HepG2 (cell line): ENCODE results near the gene TGFA. TPM values are rescaled to one million over a fixed set of nuclear protein-coding genes. Genes with fewer than 3 reads are reported as not detected.

Experiments
- ASH2L ChIP-seq: fragments of 300-600, 200-600 bp; sonication (generic); IDR thresholded peaks from 2 replicates; pipeline ENCODE4 v1.7.0; 2017; ENCODE audit warnings: low read depth, mild to moderate bottlenecking, moderate library complexity, mixed read lengths, low read length; ENCODE audit not compliant: insufficient read length
- DMAP1 ChIP-seq: IDR thresholded peaks from 2 replicates; pipeline ENCODE4 v1.6.1; 2016
- DRAP1 ChIP-seq: IDR thresholded peaks from 2 replicates; pipeline ENCODE4 v1.6.1; 2016; ENCODE audit warnings: missing genetic modification reagents, missing compliant biosample characterization
- FOXA3 ChIP-seq: IDR thresholded peaks from 2 replicates; pipeline ENCODE4 v1.6.1; 2016; ENCODE audit warnings: missing genetic modification reagents, missing compliant biosample characterization
- FOXK1 ChIP-seq: sonication (generic); formaldehyde crosslinking; IDR thresholded peaks from 2 replicates; pipeline ENCODE4 v1.4.0; 2020; ENCODE audit warnings: low read depth, missing genetic modification reagents, borderline replicate concordance
- FOXP4 ChIP-seq: sonication (generic); formaldehyde crosslinking; IDR thresholded peaks from 2 replicates; pipeline ENCODE4 v1.4.0; 2020; ENCODE audit warnings: missing genetic modification reagents
- GFI1 ChIP-seq: sonication (generic); formaldehyde crosslinking; IDR thresholded peaks from 2 replicates; pipeline ENCODE4 v1.5.0; 2020; ENCODE audit warnings: missing genetic modification reagents, mild to moderate bottlenecking, borderline replicate concordance
- GPN1 ChIP-seq: sonication (generic); formaldehyde crosslinking; IDR thresholded peaks from 2 replicates; pipeline ENCODE4 v1.5.1; 2020; ENCODE audit warnings: missing genetic modification reagents, borderline replicate concordance
- HNF4A ChIP-seq: sonication (generic); formaldehyde crosslinking; IDR thresholded peaks from 2 replicates; pipeline ENCODE4 v1.4.0; 2020; ENCODE audit warnings: missing genetic modification reagents
- HOMEZ ChIP-seq: IDR thresholded peaks from 2 replicates; pipeline ENCODE4 v1.6.1; 2016; ENCODE audit warnings: low read depth
- SOX13 ChIP-seq, 3 experiments: fragments of 450-650 bp in 1 of 3; sonication (generic) in 1 of 3; formaldehyde crosslinking in 1 of 3; IDR thresholded peaks in 2 of 3; conservative IDR thresholded peaks in 1 of 3; 2 replicates each; pipeline versions ENCODE4 v1.5.0 to v1.6.1; 2016 to 2020; ENCODE audit warnings: antibody characterized with exemption in 1 of 3, mild to moderate bottlenecking in 1 of 3, missing compliant biosample characterization in 1 of 3, missing genetic modification reagents in 1 of 3, moderate library complexity in 1 of 3
- SP4 ChIP-seq: sonication (generic); formaldehyde crosslinking; IDR thresholded peaks from 2 replicates; pipeline ENCODE4 v1.8.1; 2023; ENCODE audit warnings: mild to moderate bottlenecking, missing genetic modification reagents
- THAP7 ChIP-seq: sonication (generic); formaldehyde crosslinking; IDR thresholded peaks from 2 replicates; pipeline ENCODE4 v1.8.1; 2023; ENCODE audit warnings: mild to moderate bottlenecking, missing genetic modification reagents
- TOPORS ChIP-seq: sonication (generic); formaldehyde crosslinking; IDR thresholded peaks from 2 replicates; pipeline ENCODE4 v1.8.0; 2023; ENCODE audit warnings: mild to moderate bottlenecking, missing genetic modification reagents
- ZBTB44 ChIP-seq: sonication (generic); formaldehyde crosslinking; IDR thresholded peaks from 2 replicates; pipeline ENCODE4 v1.4.0; 2020; ENCODE audit warnings: missing genetic modification reagents
- ZNF331 ChIP-seq: sonication (generic); formaldehyde crosslinking; IDR thresholded peaks from 2 replicates; pipeline ENCODE4 v1.4.0; 2020; ENCODE audit warnings: missing genetic modification reagents
- ZNF660 ChIP-seq: sonication (generic); formaldehyde crosslinking; IDR thresholded peaks from 2 replicates; pipeline ENCODE4 v1.5.1; 2020; ENCODE audit warnings: mild to moderate bottlenecking, low read depth, missing genetic modification reagents, borderline replicate concordance
- ZSCAN12 ChIP-seq: sonication (generic); formaldehyde crosslinking; IDR thresholded peaks from 2 replicates; pipeline ENCODE4 v1.9.0; 2021; ENCODE audit warnings: mild to moderate bottlenecking, missing genetic modification reagents
- polyA plus RNA-seq, 8 experiments: library from polyadenylated mRNA; depleted of rRNA in 3 of 8; stranded (reverse) in 7 of 8; unstranded in 1 of 8; fragments of >200 nt; fragmentation: Illumina TruSeq in 4 of 8; extraction: Trizol in 4 of 8; gene quantifications; 2 replicates each; pipeline versions ENCODE4 v1.2.1 to v1.2.3, GENCODE V29; 2011 to 2016; ENCODE audit warnings: low read depth in 4 of 8, missing spikeins in 1 of 8, mixed read lengths in 1 of 8; ENCODE audit not compliant: insufficient read depth in 1 of 8
- total RNA-seq, 5 experiments: library from RNA; depleted of rRNA; stranded (reverse); fragments of >200 nt; fragmentation: Illumina TruSeq; extraction: Trizol; gene quantifications; 2 replicates each; pipeline ENCODE4 v1.2.3, GENCODE V29; 2016; ENCODE audit warnings: low read depth in 1 of 5

The TGFA gene
- total and polyA plus RNA-seq, 2 of the 13 experiments (the other 11 are each of a cell fraction or from before 2014, with no cell fraction given): 7.8 to 15.3 TPM

- TF ChIP-seq HOMEZ (CRISPR knock-in tag): peak; percentile 46; the same call in 1 of the 2 replicates
- TF ChIP-seq SOX13 (IDR thresholded peaks at IDR 0.05): no peak
- TF ChIP-seq SOX13 (CRISPR knock-in tag; conservative IDR thresholded peaks at IDR 0.05 in 1 of 2, IDR thresholded peaks at IDR 0.05 in 1 of 2): 0 out of 4 replicates have a peak, but pooled peaks of 1 of the 2 experiments have one; percentile 9
- TF ChIP-seq TOPORS (CRISPR knock-in tag): no peak
- TF ChIP-seq THAP7: no peak
- TF ChIP-seq GFI1 (CRISPR knock-in tag): no peak
- peak; percentile 23; the same call in 1 of the 2 replicates for TF ChIP-seq HNF4A (CRISPR knock-in tag)
- no peak for TF ChIP-seq ZSCAN12 (CRISPR knock-in tag)
- TF ChIP-seq DRAP1 (CRISPR knock-in tag): no peak
- no peak for TF ChIP-seq SP4 (CRISPR knock-in tag)
- TF ChIP-seq ASH2L: peak; percentile 28
- TF ChIP-seq DMAP1 (CRISPR knock-in tag): no peak
- TF ChIP-seq ZNF660 (CRISPR knock-in tag): no peak
- no peak for TF ChIP-seq FOXK1 (CRISPR knock-in tag)
- TF ChIP-seq FOXP4 (CRISPR knock-in tag): 0 out of 2 replicates have a peak, but pooled peaks have one; percentile 32
- no peak for TF ChIP-seq ZNF331 (CRISPR knock-in tag)
- no peak for TF ChIP-seq GPN1
- TF ChIP-seq FOXA3: peak; percentile 34; the same call in 1 of the 2 replicates
- no peak for TF ChIP-seq ZBTB44 (CRISPR knock-in tag)
Measured at GRCh38 chr2:70505613-70506391, 47.8 kb downstream of the TGFA start (continued).
